Vagina (tissue), 2 donors: ENCODE data around the gene DOC2B. TPM values are rescaled to one million over a fixed set of nuclear protein-coding genes. Genes with fewer than 3 reads are reported as not detected.
"Not testable (repeated sequence)": the region's sequence is repeated elsewhere in the genome, so short reads cannot be mapped to it uniquely, and the experiment has no call there.

ENCODE experiments used
- DNase-seq, 2 donors: peaks; one replicate each; pipeline ENCODE4 v3.0.0-alpha.2; 2017; ENCODE audit errors: extremely low spot score in 2 of 2
- H3K27ac ChIP-seq: fragments of 200-600 bp; sonication (generic); one replicate; pipeline ENCODE4 v1.5.1; 2019
- H3K27me3 ChIP-seq: fragments of 200-600 bp; sonication (generic); one replicate; pipeline ENCODE4 v1.5.1; 2019
- H3K36me3 ChIP-seq, 2 donors: fragments of 200-600 bp; sonication (generic); one replicate each; pipeline ENCODE4 v1.5.1; 2017 to 2019
- H3K4me1 ChIP-seq: fragments of 200-600 bp; sonication (generic); one replicate; pipeline ENCODE4 v1.5.1; 2019
- H3K4me3 ChIP-seq, 2 donors: fragments of 200-600 bp; sonication (generic); 1 replicate in 1 of 2; 2 replicates in 1 of 2; pipeline ENCODE4 v1.5.1; 2016 to 2019
- H3K9me3 ChIP-seq: fragments of 200-600 bp; sonication (generic); one replicate; pipeline ENCODE4 v1.5.1; 2019
- CTCF ChIP-seq, 3 experiments: fragments of 450-650 bp in 2 of 3; fragments of 200-600 bp in 1 of 3; sonication (generic) in 1 of 3; IDR thresholded peaks; one replicate each; pipeline ENCODE4 v1.5.1; 2017 to 2019; ENCODE audit warnings: antibody characterized with exemption in 3 of 3, mild to moderate bottlenecking in 2 of 3, moderate library complexity in 2 of 3
- POLR2A ChIP-seq, 2 donors: fragments of 450-650 bp; IDR thresholded peaks; one replicate each; pipeline ENCODE4 v1.6.1; 2017; ENCODE audit warnings: antibody characterized with exemption in 2 of 2, mild to moderate bottlenecking in 2 of 2, moderate library complexity in 2 of 2
- POLR2AphosphoS5 ChIP-seq, 2 donors: sonication (generic); formaldehyde crosslinking; IDR thresholded peaks; one replicate each; pipeline ENCODE4 v1.9.0; 2017; ENCODE audit warnings: antibody characterized with exemption in 2 of 2, mild to moderate bottlenecking in 2 of 2, low read depth in 1 of 2; ENCODE audit not compliant: insufficient read depth in 1 of 2
- intact Hi-C: fragments of 100-400 bp; cut with DNase I; formaldehyde crosslinking; loops from one replicate; pipeline ENCODE4 v1.15.1; 2023
- total RNA-seq: library from RNA; depleted of rRNA; stranded (reverse); fragments of >200 nt; gene quantifications from one replicate; pipeline ENCODE4 v1.2.3, GENCODE V29; 2016

The DOC2B gene
- total RNA-seq, 1 donor from 2014 or later = 10.1 TPM

- no peaks in the 10 kb centered on the region for H3K9me3 ChIP-seq
- no peaks in the 10 kb centered on the region for H3K4me1 ChIP-seq
- no peaks in the 10 kb centered on the region for H3K36me3 ChIP-seq
- intact Hi-C loops = no loop called here
- DNase-seq = no peak
- H3K27ac ChIP-seq = no peak overlapping the region
- H3K27me3 ChIP-seq = no peaks in the 10 kb centered on the region
- no peak for TF ChIP-seq POLR2A (IDR thresholded peaks at IDR 0.05)
- no peak for TF ChIP-seq CTCF (IDR thresholded peaks at IDR 0.05)
- TF ChIP-seq POLR2AphosphoS5 (IDR thresholded peaks at IDR 0.05; ENCODE audit: insufficient read depth in 1 of 2, low read depth in 1 of 2) = no peak
- H3K4me3 ChIP-seq = no peak overlapping the region
Observed at GRCh38 chr17:142102-142661, 39.3 kb downstream of the DOC2B start.

- H3K36me3 ChIP-seq, H3K9me3 ChIP-seq, H3K27ac ChIP-seq, H3K4me3 ChIP-seq, DNase-seq, H3K27me3 ChIP-seq, H3K4me1 ChIP-seq, intact Hi-C loops: not testable (repeated sequence)
Observed at GRCh38 chr17:139401-140205, 41.8 kb downstream of the DOC2B start.

- intact Hi-C loops, H3K36me3 ChIP-seq, H3K27ac ChIP-seq, H3K4me1 ChIP-seq, H3K4me3 ChIP-seq, DNase-seq, H3K9me3 ChIP-seq, H3K27me3 ChIP-seq: not testable (repeated sequence)
Observed at GRCh38 chr17:137166-137807, 44.2 kb downstream of the DOC2B start, which contains the start of gene SCGB1C2. SCGB1C2 (plus strand) TSS chr17:137569; CDS start chr17:137591, 22 bp downstream.

- H3K27me3 ChIP-seq, intact Hi-C loops, H3K27ac ChIP-seq, H3K4me1 ChIP-seq, H3K4me3 ChIP-seq, DNase-seq, H3K36me3 ChIP-seq, H3K9me3 ChIP-seq: not testable (repeated sequence)
Observed at GRCh38 chr17:136531-136930, 44.9 kb downstream of the DOC2B start.

- DNase-seq, H3K4me3 ChIP-seq, H3K4me1 ChIP-seq, intact Hi-C loops, H3K9me3 ChIP-seq, H3K27me3 ChIP-seq, H3K36me3 ChIP-seq, H3K27ac ChIP-seq: not testable (repeated sequence)
Observed at GRCh38 chr17:135895-136294, 45.6 kb downstream of the DOC2B start.

GRCh38 chr17:135022-135421 lies 46.4 kb downstream of the DOC2B start:
- H3K4me1 ChIP-seq, DNase-seq, intact Hi-C loops, H3K4me3 ChIP-seq, H3K27me3 ChIP-seq, H3K27ac ChIP-seq, H3K36me3 ChIP-seq, H3K9me3 ChIP-seq: not testable (repeated sequence)

GRCh38 chr17:134332-134785 lies 47.1 kb downstream of the DOC2B start:
- H3K27ac ChIP-seq, H3K9me3 ChIP-seq, H3K4me3 ChIP-seq, H3K36me3 ChIP-seq, H3K4me1 ChIP-seq, H3K27me3 ChIP-seq, DNase-seq, intact Hi-C loops: not testable (repeated sequence)

- H3K36me3 ChIP-seq, H3K4me3 ChIP-seq, intact Hi-C loops, H3K27ac ChIP-seq, DNase-seq, H3K4me1 ChIP-seq, H3K27me3 ChIP-seq, H3K9me3 ChIP-seq: not testable (repeated sequence)
Observed at GRCh38 chr17:133932-134331, 47.5 kb downstream of the DOC2B start.

- H3K9me3 ChIP-seq, H3K36me3 ChIP-seq, H3K27me3 ChIP-seq, H3K27ac ChIP-seq, H3K4me3 ChIP-seq, H3K4me1 ChIP-seq, intact Hi-C loops, DNase-seq: not testable (repeated sequence)
Observed at GRCh38 chr17:118339-118917, 63.0 kb downstream of the DOC2B start.

- H3K27me3 ChIP-seq, DNase-seq, H3K9me3 ChIP-seq, H3K27ac ChIP-seq, H3K4me1 ChIP-seq, intact Hi-C loops, H3K36me3 ChIP-seq, H3K4me3 ChIP-seq: not testable (repeated sequence)
Observed at GRCh38 chr17:113111-113510, 68.3 kb downstream of the DOC2B start.
